SH-SY5Y (cell line): ENCODE results near the gene TGM6.

Experiments
- GATA2 ChIP-seq: IDR thresholded peaks from 2 replicates; pipeline ENCODE4 v1.6.1; 2011; ENCODE audit warnings: mild to moderate bottlenecking, low read depth, low read length
- GATA3 ChIP-seq: IDR thresholded peaks from 2 replicates; pipeline ENCODE4 v1.6.1; 2011; ENCODE audit warnings: low read depth, mild to moderate bottlenecking, low read length, moderate library complexity

- no peak for TF ChIP-seq GATA3
- no peak for TF ChIP-seq GATA2
Measured at GRCh38 chr20:2364044-2364443, 16.7 kb upstream of the TGM6 start.
